NB4 (cell line): ENCODE results near the gene CCDC24.

Source experiments
- DNase-seq: peaks from one replicate; pipeline ENCODE4 v3.0.0; 2010; ENCODE audit warnings: low read depth
- H3K4me3 ChIP-seq: one replicate; pipeline ENCODE4 v1.5.1; 2011; ENCODE audit warnings: mild to moderate bottlenecking, low read depth, low read length, moderate library complexity
- MYC ChIP-seq: IDR thresholded peaks from 2 replicates; pipeline ENCODE4 v1.6.1; 2011; ENCODE audit warnings: low read depth, low read length
- POLR2A ChIP-seq: IDR thresholded peaks from 2 replicates; pipeline ENCODE4 v1.6.1; 2011; ENCODE audit warnings: mild to moderate bottlenecking; ENCODE audit not compliant: insufficient read length; ENCODE audit errors: extremely low read depth
- TF ChIP-seq, protein P1 (sequence below): IDR thresholded peaks from one replicate; pipeline ENCODE4 v1.5.1; 2012; ENCODE audit warnings: low read depth, low read length
- TF ChIP-seq, protein P2 (sequence below): IDR thresholded peaks from 2 replicates; pipeline ENCODE4 v1.6.1; 2011; ENCODE audit warnings: low read depth, low read length

The CCDC24 gene

DNA sequence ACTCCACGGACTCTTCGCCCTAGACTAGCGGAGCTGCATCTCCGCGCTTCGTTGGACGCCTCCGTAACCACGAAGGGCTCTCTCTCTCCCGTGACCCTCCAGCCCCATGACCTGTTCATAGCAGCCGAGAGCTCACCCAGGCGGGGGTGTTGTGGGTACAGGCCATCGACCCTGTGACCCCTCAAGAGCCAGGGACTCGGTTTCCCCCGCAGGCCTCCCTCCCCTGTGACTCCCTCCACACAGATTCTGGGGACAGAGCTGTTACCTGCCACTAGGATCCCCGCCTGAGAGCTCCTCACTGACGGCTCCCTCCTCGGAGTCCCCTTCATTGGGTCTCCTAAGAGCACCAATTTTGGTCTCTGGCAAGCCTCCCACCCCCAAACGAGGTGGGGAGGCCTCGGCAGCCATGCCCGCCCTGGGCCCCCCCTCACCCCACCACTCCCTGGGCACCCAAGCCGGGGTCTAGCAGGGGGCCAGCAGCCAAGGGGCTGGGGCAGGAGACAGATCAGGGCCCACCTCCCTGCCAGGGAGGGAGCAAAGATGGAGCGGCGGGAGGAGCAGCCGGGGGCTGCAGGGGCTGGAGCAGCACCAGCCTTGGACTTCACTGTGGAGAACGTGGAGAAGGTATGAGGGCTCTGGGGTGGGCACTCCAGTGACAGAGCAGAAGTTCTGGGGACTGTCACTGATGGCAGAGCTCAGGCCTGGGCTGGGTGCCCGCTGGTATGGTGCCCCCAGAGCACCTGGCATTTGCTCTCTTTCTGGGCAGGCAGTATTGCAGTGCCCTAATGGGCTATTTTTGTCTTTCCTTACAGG lies 44.1 kb upstream of the CCDC24 start:
- no peak for DNase-seq
- TF ChIP-seq MYC (no peak), POLR2A (no peak)
- TF ChIP-seq, protein P1, sequence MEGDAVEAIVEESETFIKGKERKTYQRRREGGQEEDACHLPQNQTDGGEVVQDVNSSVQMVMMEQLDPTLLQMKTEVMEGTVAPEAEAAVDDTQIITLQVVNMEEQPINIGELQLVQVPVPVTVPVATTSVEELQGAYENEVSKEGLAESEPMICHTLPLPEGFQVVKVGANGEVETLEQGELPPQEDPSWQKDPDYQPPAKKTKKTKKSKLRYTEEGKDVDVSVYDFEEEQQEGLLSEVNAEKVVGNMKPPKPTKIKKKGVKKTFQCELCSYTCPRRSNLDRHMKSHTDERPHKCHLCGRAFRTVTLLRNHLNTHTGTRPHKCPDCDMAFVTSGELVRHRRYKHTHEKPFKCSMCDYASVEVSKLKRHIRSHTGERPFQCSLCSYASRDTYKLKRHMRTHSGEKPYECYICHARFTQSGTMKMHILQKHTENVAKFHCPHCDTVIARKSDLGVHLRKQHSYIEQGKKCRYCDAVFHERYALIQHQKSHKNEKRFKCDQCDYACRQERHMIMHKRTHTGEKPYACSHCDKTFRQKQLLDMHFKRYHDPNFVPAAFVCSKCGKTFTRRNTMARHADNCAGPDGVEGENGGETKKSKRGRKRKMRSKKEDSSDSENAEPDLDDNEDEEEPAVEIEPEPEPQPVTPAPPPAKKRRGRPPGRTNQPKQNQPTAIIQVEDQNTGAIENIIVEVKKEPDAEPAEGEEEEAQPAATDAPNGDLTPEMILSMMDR: no peak
- TF ChIP-seq, protein P2, sequence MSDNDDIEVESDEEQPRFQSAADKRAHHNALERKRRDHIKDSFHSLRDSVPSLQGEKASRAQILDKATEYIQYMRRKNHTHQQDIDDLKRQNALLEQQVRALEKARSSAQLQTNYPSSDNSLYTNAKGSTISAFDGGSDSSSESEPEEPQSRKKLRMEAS: no peak
- H3K4me3 ChIP-seq: peak overlapping the region; percentile 85

DNA sequence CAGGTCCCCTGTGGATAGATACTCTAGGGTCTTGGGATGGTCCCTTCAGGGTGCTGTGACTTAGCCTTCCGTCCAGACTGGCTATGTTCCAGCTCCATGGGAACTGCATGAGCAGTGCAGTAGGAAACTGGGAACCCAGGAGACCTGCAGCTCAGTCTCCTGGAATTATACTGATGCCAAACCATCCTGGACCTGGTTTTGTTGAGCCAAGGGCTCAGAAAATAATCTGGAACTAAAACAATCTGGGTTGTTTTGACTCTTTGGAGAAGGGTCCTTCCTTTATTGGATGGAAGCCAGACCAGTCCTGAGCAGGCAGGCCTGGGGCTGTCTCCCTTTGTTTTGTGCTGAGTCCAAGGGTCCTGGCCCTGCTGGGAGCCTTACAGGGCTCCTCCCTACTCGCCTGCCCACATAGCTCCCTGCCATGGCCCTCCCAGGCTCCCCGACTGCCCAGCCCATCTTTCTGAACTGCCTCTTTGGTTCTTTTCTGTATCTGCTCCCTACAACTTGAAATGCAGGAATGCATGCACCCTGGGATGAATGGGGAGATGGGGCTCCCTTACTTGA lies 43.4 kb upstream of the CCDC24 start:
- DNase-seq: no peak
- TF ChIP-seq MYC: no peak
- TF ChIP-seq, protein P1: no peak
- no peak for TF ChIP-seq POLR2A
- TF ChIP-seq, protein P2: no peak

DNA sequence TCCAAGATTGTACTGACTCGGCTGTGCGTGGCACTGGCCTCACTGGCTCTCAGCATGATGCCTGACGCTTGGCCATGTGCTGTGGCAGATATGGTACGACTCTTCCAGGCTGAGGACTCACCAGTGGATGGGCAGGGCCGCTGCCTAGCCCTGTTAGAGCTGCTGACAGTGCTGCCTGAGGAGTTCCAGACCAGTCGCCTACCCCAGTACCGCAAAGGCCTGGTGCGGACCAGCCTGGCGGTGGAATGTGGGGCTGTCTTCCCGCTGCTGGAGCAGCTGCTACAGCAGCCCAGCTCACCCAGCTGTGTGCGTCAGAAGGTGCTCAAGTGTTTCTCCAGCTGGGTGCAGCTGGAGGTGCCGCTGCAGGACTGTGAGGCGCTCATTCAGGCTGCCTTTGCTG lies 41.7 kb upstream of the CCDC24 start:
- no peak overlapping the region for H3K4me3 ChIP-seq
- no peak for DNase-seq
- TF ChIP-seq, protein P2: no peak
- TF ChIP-seq, protein P1: no peak
- no peak for TF ChIP-seq MYC
- TF ChIP-seq POLR2A: no peak

More for the DNA sequence above, 43.4 kb upstream of the CCDC24 start:
- H3K4me3 ChIP-seq: peak overlapping the region; percentile 85

DNA sequence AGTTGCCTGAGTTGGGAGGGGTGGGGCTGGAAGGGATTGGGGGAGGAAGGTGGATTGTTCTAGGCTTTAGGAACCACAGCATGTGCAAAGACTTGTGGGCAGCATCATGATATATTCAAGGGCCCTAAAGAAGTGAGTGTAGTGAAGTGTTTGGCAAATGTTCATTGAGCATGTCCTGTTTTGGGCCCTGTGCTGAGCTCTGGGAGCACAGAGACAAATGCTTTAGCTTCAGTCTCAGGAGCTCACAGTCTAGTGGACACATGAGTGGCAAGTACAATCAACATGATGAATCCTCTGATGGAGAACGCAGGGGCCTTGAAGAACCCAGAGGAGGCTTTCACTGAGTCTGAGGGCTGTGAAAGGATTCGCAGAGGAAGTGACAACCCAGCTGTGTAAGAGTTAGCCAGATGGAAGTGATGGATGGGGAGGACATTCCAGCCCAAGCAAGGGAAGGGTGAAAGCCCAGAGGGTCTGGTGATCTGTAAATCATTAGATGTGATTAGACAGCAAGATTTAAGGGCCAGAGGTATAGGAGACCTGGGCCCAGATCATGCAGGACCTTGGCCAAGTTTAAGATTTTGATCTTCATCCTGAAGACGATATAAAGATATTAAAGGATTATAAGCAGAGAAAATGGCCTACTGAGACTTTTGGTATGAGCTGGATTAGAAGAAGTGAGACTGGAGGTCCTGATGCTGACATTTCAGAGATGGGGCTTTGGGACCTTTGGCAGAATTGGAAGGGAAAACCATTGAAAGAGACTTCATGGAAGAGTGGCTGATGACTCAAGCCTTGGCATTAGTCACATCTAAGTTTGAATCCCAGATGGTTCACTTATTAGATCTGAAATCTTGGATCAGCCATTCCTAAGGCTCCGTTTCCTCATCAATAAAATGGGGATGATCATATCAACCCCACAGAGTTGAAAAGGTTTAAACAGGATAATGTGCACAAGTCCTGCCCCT lies 40.1 kb upstream of the CCDC24 start:
- no peak for DNase-seq
- H3K4me3 ChIP-seq: no peak overlapping the region
- TF ChIP-seq MYC: no peak
- TF ChIP-seq, protein P1: no peak
- TF ChIP-seq, protein P2: no peak

DNA sequence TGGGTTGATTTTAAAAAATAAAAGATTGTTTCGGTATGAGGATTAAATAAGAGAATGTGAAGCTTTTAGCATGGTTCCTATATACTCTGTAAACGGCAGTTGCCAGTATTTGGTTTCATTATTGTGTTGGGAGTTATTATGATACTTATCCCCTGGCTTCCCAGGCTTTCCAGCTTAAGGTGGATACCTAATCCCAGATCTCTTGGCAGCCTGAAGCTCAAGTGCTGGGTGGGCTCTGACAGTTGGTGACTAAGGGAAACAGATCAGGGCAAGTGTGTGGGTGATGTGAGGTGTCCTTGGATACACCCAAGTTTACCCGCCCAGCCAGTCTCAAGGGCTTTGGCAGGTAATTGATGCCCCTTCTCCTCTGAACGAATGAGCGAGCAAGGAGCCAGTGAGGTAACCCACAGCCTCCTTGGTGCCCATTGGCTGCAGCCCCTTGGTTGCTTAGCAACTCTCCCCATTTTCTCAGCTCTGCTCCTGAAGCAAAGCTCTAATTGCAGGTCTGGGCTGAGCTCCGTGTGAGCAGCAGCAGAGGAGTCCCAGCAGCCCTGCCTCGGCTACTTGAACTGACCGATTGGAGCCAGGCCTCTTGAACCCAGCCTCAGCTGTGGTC lies 38.6 kb upstream of the CCDC24 start:
- TF ChIP-seq, protein P1: no peak
- TF ChIP-seq POLR2A: no peak
- TF ChIP-seq, protein P2: no peak
- TF ChIP-seq MYC: no peak
- H3K4me3 ChIP-seq: no peak overlapping the region
- DNase-seq: no peak
